OCI-LY7 (cell line): ENCODE measurements around the gene TEX12. TPM values are rescaled to one million over a fixed set of nuclear protein-coding genes. Genes with fewer than 3 reads are reported as not detected.
A peak's percentile ranks its signal among the peaks of the same experiment; 100 is the strongest.

Experiments
- Bru-seq: library from RNA; stranded (reverse); fragments of 400-500 nt; gene quantifications from one replicate; lab custom pipeline; 2021; lab: Mats Ljungman, UMichigan
- BruChase-seq, 2 experiments: library from RNA; stranded (reverse); fragments of 400-500 nt; gene quantifications; one replicate each; lab custom pipeline; 2021; lab: Mats Ljungman, UMichigan
- BruUV-seq: library from RNA; stranded (reverse); fragments of 400-500 nt; replicated peaks from 2 replicates; lab custom pipeline; 2021; lab: Mats Ljungman, UMichigan
- CTCF ChIA-PET: fragments of 300-600 bp; sonication (Branson Sonifier 250); formaldehyde crosslinking; loops from one replicate; lab custom pipeline; 2022; ENCODE audit warnings: antibody characterized with exemption; ENCODE audit not compliant: unreplicated experiment; lab: Charles Lee
- POLR2A ChIA-PET: fragments of 300-600 bp; sonication (Branson Sonifier 250); formaldehyde crosslinking; loops from one replicate; lab custom pipeline; 2022; ENCODE audit warnings: antibody characterized with exemption; lab: Charles Lee
- DNase-seq: peaks from one replicate; pipeline ENCODE4 v3.0.0-alpha.2; 2015; ENCODE audit warnings: low spot score
- H2AFZ ChIP-seq: fragments of 200-600 bp; sonication (generic), shearing (Covaris generic); 2 replicates; pipeline ENCODE4 v1.6.1; 2014; ENCODE audit warnings: mild to moderate bottlenecking, antibody characterized with exemption, low read length, moderate library complexity
- H3K27ac ChIP-seq: fragments of 200-600 bp; sonication (generic); 2 replicates; pipeline ENCODE4 v1.5.1; 2014; ENCODE audit warnings: mixed run types, low read depth, mild to moderate bottlenecking, moderate library complexity, low read length, inconsistent platforms; ENCODE audit not compliant: poor library complexity, severe bottlenecking
- H3K36me3 ChIP-seq: fragments of 200-600 bp; sonication (generic); 2 replicates; pipeline ENCODE4 v1.6.1; 2014; ENCODE audit warnings: mild to moderate bottlenecking, antibody characterized with exemption, low read length, moderate library complexity, mixed read lengths; ENCODE audit not compliant: insufficient read depth
- H3K4me1 ChIP-seq: fragments of 200-600 bp; sonication (generic); 2 replicates; pipeline ENCODE4 v1.5.1; 2014; ENCODE audit warnings: mild to moderate bottlenecking, low read length; ENCODE audit not compliant: insufficient read depth, poor library complexity, severe bottlenecking
- H3K4me2 ChIP-seq: fragments of 200-600 bp; sonication (generic); 2 replicates; pipeline ENCODE4 v1.6.1; 2014; ENCODE audit warnings: mild to moderate bottlenecking, low read length
- H3K4me3 ChIP-seq: fragments of 200-600 bp; sonication (generic); 2 replicates; pipeline ENCODE4 v1.5.1; 2014; ENCODE audit warnings: mild to moderate bottlenecking, low read depth, low read length; ENCODE audit not compliant: poor library complexity, severe bottlenecking
- H3K79me2 ChIP-seq: fragments of 200-600 bp; sonication (generic); 2 replicates; pipeline ENCODE4 v1.6.1; 2016; ENCODE audit warnings: low read depth, mild to moderate bottlenecking, low read length, moderate library complexity, mixed read lengths; ENCODE audit not compliant: insufficient read depth
- H3K9me2 ChIP-seq: fragments of 200-600 bp; sonication (generic); 2 replicates; pipeline ENCODE4 v1.6.1; 2016; ENCODE audit warnings: mild to moderate bottlenecking, low read length, mixed read lengths; ENCODE audit not compliant: insufficient read depth
- H3K9me3 ChIP-seq: fragments of 200-600 bp; sonication (generic); 2 replicates; pipeline ENCODE4 v1.6.1; 2014; ENCODE audit warnings: mild to moderate bottlenecking, mixed run types, low read length, mixed read lengths
- H4K20me1 ChIP-seq: fragments of 200-600 bp; sonication (generic); 2 replicates; pipeline ENCODE4 v1.6.1; 2014; ENCODE audit warnings: mild to moderate bottlenecking, antibody characterized with exemption, low read length, moderate library complexity, mixed read lengths; ENCODE audit not compliant: insufficient read depth
- EZH2phosphoT487 ChIP-seq: fragments of 200-600 bp; sonication (generic); IDR thresholded peaks from 2 replicates; pipeline ENCODE4 v1.6.1; 2018; ENCODE audit warnings: low read depth, borderline replicate concordance, mild to moderate bottlenecking, mixed run types, antibody characterized with exemption, low read length, moderate library complexity, mixed read lengths
- intact Hi-C: fragments of 100-400 bp; cut with micrococcal nuclease; formaldehyde crosslinking; loops from one replicate; pipeline ENCODE4 v1.10.0; 2022; ENCODE audit not compliant: unreplicated experiment
- long read RNA-seq: library from polyadenylated mRNA; stranded (forward); transcript quantifications from one replicate; pipeline ENCODE4 v2.0.0, GENCODE V29; 2022
- total RNA-seq, 2 experiments: library from RNA; depleted of rRNA in 1 of 2; stranded (reverse); fragments of >200 nt in 1 of 2; shearing (Covaris generic) in 1 of 2; gene quantifications; 2 replicates each; pipeline ENCODE4 v1.2.3, GENCODE V29; 2014 to 2022
- TF ChIP-seq, protein P1 (sequence below): fragments of 200-600 bp; sonication (generic); conservative IDR thresholded peaks from 2 replicates; pipeline ENCODE4 v1.5.1; 2014; ENCODE audit warnings: mild to moderate bottlenecking, antibody characterized with exemption, low read length, moderate library complexity, mixed read lengths

TEX12 gene, protein sequence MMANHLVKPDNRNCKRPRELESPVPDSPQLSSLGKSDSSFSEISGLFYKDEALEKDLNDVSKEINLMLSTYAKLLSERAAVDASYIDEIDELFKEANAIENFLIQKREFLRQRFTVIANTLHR
- total RNA-seq (2014; rRNA removed; shearing (Covaris generic)) = 0.44 and 0.72 TPM in 2 replicates
- total RNA-seq (2022) = 0.50 and 0.59 TPM in 2 replicates
- Bru-seq, nascent RNA = percentile 51 among the genes with signal in this experiment
- BruChase-seq, experiment 1, labeled RNA remaining after a 6-hour chase = percentile 48 among the genes with signal in this experiment
- percentile 60 among the genes with signal in this experiment for BruChase-seq, experiment 2, labeled RNA remaining after a 2-hour chase
- long read RNA-seq = 0 reads

DNA sequence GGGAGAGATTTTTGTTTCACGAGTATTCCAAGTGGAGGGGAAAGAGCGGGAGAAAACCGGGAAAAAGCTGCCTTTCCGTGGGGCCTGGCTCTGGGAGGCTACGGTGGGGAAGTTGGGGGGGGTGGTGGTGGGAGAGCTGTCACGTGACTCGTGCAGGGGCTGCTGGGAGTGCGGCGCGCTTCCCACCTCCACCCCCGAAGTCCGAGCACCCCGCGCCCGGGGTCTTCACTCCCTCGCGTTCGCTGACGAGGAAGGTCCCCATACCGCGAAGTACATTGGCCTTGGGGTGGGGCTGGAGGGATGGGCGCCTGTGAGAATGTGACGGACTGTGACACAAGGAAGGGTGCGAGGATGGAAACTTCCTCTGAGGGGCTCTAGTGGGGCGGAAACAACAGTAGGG lies at the start of gene TEX12:
TSS of gene TEX12 (plus strand) at position 228 of the 400 bp plus-strand sequence. CDS start 1,897 bp downstream, outside the sequence.
- Histone ChIP-seq H3K9me3 (no peaks in the 10 kb centered on the region), H2AFZ (no peak within 1 kb of the TSS), H3K36me3 (no peaks in the 10 kb centered on the region), H4K20me1 (no peaks in the 10 kb centered on the region), H3K4me2 (no peak within 1 kb of the TSS), H3K4me1 (no peaks in the 10 kb centered on the region), H3K79me2 (no peaks in the 10 kb centered on the region), H3K9me2 (no peaks in the 10 kb centered on the region), H3K4me3 (no peak within 1 kb of the TSS), H3K27ac (no peak within 1 kb of the TSS)
- DNase-seq = no peak
- CTCF ChIA-PET = no interaction called here
- TF ChIP-seq, protein P1, sequence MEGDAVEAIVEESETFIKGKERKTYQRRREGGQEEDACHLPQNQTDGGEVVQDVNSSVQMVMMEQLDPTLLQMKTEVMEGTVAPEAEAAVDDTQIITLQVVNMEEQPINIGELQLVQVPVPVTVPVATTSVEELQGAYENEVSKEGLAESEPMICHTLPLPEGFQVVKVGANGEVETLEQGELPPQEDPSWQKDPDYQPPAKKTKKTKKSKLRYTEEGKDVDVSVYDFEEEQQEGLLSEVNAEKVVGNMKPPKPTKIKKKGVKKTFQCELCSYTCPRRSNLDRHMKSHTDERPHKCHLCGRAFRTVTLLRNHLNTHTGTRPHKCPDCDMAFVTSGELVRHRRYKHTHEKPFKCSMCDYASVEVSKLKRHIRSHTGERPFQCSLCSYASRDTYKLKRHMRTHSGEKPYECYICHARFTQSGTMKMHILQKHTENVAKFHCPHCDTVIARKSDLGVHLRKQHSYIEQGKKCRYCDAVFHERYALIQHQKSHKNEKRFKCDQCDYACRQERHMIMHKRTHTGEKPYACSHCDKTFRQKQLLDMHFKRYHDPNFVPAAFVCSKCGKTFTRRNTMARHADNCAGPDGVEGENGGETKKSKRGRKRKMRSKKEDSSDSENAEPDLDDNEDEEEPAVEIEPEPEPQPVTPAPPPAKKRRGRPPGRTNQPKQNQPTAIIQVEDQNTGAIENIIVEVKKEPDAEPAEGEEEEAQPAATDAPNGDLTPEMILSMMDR = no peak
- TF ChIP-seq EZH2phosphoT487 = no peak
- intact Hi-C loops = no loop called here
- POLR2A ChIA-PET = no interaction called here
- BruUV-seq = no TSS peak

DNA sequence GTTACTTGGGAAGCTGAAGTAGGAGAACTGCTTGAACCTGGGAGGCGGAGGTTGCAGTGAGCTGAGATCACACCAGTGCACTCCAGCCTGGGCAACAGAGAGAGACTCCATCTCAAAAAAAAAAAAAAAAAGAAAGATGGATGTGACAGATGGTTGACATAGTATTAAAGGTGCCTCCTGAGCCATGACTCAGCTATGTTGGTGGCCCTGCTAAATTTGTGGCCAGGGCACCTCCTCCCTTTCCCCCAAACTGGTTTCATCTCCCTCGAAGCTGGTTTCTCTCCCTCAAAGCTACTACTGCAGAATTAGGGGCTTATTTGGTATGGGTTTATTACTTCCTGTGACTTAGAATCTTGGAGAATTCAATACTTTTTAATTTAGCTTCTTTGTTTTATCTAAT lies 49.0 kb upstream of the TEX12 start:
- no peak for DNase-seq
- intact Hi-C loops = no loop called here
- CTCF ChIA-PET = no interaction called here

More for the DNA sequence above, 49.0 kb upstream of the TEX12 start:
- H3K4me1 ChIP-seq = no peaks in the 10 kb centered on the region
- no TSS peak for BruUV-seq
- H3K4me3 ChIP-seq = no peak overlapping the region
- no peak for TF ChIP-seq EZH2phosphoT487
- TF ChIP-seq, protein P1 = no peak
- POLR2A ChIA-PET = interaction anchor here (0.6 kb wide), 2 partner anchors 311 to 324 kb away, joined by 3 read pairs; no protein-coding TSS in a partner anchor
- no peak overlapping the region for H2AFZ ChIP-seq
- no peaks in the 10 kb centered on the region for H3K9me2 ChIP-seq
- no peaks in the 10 kb centered on the region for H4K20me1 ChIP-seq
- no peaks in the 10 kb centered on the region for H3K36me3 ChIP-seq
- no peak overlapping the region for H3K4me2 ChIP-seq
- H3K27ac ChIP-seq = no peak overlapping the region
- H3K79me2 ChIP-seq = no peaks in the 10 kb centered on the region
- H3K9me3 ChIP-seq = no peaks in the 10 kb centered on the region
